Glutamatergic neuron (in vitro differentiated cells): Measurements from ENCODE around the gene AGAP1. TPM values are rescaled to one million over a fixed set of nuclear protein-coding genes. Genes with fewer than 3 reads are reported as not detected.

Experiments
- DNase-seq: peaks from one replicate; pipeline ENCODE4 v3.0.0; 2022
- H3K27ac Mint-ChIP-seq: one replicate; pipeline ENCODE4 v1.8.0; 2020; ENCODE audit warnings: mild to moderate bottlenecking, mixed read lengths, inconsistent platforms; ENCODE audit not compliant: unreplicated experiment
- H3K27me3 Mint-ChIP-seq: one replicate; pipeline ENCODE4 v1.8.0; 2020; ENCODE audit warnings: mild to moderate bottlenecking, moderate library complexity, mixed read lengths, inconsistent platforms; ENCODE audit not compliant: unreplicated experiment
- H3K36me3 Mint-ChIP-seq: one replicate; pipeline ENCODE4 v1.8.0; 2020; ENCODE audit warnings: mild to moderate bottlenecking, mixed read lengths, inconsistent platforms; ENCODE audit not compliant: unreplicated experiment
- H3K4me1 Mint-ChIP-seq: one replicate; pipeline ENCODE4 v1.8.0; 2020; ENCODE audit warnings: mild to moderate bottlenecking, low read depth, mixed read lengths, inconsistent platforms; ENCODE audit not compliant: unreplicated experiment
- H3K4me3 Mint-ChIP-seq: one replicate; pipeline ENCODE4 v1.8.0; 2020; ENCODE audit warnings: mild to moderate bottlenecking, mixed read lengths, inconsistent platforms; ENCODE audit not compliant: unreplicated experiment
- H3K9me3 Mint-ChIP-seq: one replicate; pipeline ENCODE4 v1.8.0; 2020; ENCODE audit warnings: mild to moderate bottlenecking, moderate library complexity, mixed read lengths, inconsistent platforms; ENCODE audit not compliant: unreplicated experiment
- total RNA-seq: library from RNA; stranded (reverse); fragmentation: NEBNext Ultra II Directional; extraction: Animal tissue kit (Norgen Biotek cat#: 25700); gene quantifications from one replicate; pipeline ENCODE4 v1.2.1, GENCODE V29; 2021; ENCODE audit not compliant: unreplicated experiment
- TF ChIP-seq, protein P1 (sequence below): fragments of 200-600 bp; sonication (generic); IDR thresholded peaks from one replicate; pipeline ENCODE4 v1.5.0; 2021; ENCODE audit not compliant: partially characterized antibody, unreplicated experiment

The AGAP1 gene
- total RNA-seq, 1 donor from 2014 or later: 153 TPM

DNA sequence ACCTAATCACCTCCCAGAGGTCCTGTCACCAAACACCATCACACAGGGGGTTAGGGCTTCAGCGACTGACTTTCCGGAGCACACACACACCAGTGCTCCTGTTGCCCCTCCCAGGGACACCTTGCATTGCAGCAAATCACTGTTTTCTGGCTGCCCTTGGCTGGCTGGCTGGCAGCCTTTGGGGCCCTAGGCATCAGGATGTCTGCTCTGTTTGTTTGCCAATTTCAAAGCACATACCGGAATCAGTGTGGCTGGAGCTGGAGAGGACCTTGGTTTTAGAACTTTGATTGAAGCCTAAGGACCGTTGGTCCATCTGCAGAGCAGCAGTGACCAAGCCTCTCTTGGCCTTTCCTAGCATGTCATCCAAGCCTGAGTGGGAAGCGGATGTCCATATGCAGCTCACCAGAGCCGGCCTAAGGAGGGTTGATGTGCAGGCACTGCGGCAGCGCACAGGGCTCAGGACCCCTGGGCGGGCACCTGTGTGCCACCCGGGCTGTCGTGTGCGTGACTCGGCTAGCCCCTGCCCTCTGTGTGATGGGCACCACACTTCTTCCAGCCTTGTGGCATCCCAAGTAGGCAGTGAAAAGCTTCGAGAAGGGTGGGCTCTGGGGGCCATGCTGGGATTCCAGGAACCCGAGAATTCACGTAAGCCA lies 612.2 kb downstream of the AGAP1 start:
- TF ChIP-seq, protein P1, sequence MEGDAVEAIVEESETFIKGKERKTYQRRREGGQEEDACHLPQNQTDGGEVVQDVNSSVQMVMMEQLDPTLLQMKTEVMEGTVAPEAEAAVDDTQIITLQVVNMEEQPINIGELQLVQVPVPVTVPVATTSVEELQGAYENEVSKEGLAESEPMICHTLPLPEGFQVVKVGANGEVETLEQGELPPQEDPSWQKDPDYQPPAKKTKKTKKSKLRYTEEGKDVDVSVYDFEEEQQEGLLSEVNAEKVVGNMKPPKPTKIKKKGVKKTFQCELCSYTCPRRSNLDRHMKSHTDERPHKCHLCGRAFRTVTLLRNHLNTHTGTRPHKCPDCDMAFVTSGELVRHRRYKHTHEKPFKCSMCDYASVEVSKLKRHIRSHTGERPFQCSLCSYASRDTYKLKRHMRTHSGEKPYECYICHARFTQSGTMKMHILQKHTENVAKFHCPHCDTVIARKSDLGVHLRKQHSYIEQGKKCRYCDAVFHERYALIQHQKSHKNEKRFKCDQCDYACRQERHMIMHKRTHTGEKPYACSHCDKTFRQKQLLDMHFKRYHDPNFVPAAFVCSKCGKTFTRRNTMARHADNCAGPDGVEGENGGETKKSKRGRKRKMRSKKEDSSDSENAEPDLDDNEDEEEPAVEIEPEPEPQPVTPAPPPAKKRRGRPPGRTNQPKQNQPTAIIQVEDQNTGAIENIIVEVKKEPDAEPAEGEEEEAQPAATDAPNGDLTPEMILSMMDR: no peak
- Mint-ChIP-seq H3K36me3 (no peaks in the 10 kb centered on the region), H3K27ac (no peak overlapping the region), H3K9me3 (peaks cover 11% of the 10 kb centered on the region), H3K27me3 (peaks cover 15% of the 10 kb centered on the region), H3K4me3 (no peak overlapping the region), H3K4me1 (peaks cover 14% of the 10 kb centered on the region)
- DNase-seq: no peak

DNA sequence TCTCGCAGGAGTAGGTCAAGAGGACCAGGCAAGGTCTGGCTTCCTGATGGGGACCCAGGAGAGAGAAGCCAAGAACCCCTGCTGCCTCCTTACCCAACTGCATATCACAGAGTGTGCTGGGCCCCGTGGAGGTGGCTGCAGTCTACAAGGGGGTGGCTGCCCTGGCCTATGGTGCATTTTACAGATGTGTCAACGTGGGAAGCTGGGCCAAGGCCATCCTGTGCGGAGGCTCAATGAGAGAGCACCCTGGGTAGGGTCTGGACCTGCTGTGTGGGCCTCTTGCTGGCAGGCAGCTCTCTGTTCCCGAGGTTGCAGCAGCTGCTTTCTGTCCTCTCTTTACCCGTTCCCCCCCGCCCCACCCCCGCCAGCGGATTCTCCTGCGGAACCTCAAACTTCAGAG lies 612.9 kb downstream of the AGAP1 start:
- H3K9me3 Mint-ChIP-seq: peaks cover 11% of the 10 kb centered on the region
- TF ChIP-seq, protein P1: no peak
- DNase-seq: no peak
- peaks cover 15% of the 10 kb centered on the region for H3K27me3 Mint-ChIP-seq
- H3K27ac Mint-ChIP-seq: no peak overlapping the region
- H3K36me3 Mint-ChIP-seq: no peaks in the 10 kb centered on the region
- H3K4me3 Mint-ChIP-seq: no peak overlapping the region
- peaks cover 14% of the 10 kb centered on the region for H3K4me1 Mint-ChIP-seq

DNA sequence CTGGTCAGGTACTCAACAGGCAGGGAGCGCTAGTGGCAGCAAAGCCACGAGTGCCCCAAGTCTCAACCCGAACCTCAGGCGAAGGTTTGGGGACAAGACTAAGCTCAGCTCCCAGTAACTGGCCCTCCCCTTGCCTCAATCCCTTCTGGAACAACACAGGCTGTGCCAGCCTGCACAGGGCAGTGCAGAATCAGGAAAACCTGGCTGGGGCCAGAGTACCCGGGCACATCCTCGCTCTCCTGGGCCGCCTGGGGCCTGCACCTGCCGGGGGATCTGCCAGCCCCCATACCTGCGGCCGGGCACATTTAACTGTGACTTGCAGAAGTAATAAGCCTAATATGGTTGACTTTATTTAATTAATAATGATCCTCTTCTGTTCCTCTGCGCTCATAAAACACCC lies 613.7 kb downstream of the AGAP1 start:
- Mint-ChIP-seq H3K27ac (no peak overlapping the region), H3K27me3 (peaks cover 15% of the 10 kb centered on the region), H3K36me3 (no peaks in the 10 kb centered on the region), H3K4me3 (no peak overlapping the region), H3K9me3 (peaks cover 11% of the 10 kb centered on the region), H3K4me1 (peaks cover 14% of the 10 kb centered on the region)
- no peak for DNase-seq
- TF ChIP-seq, protein P1: no peak

DNA sequence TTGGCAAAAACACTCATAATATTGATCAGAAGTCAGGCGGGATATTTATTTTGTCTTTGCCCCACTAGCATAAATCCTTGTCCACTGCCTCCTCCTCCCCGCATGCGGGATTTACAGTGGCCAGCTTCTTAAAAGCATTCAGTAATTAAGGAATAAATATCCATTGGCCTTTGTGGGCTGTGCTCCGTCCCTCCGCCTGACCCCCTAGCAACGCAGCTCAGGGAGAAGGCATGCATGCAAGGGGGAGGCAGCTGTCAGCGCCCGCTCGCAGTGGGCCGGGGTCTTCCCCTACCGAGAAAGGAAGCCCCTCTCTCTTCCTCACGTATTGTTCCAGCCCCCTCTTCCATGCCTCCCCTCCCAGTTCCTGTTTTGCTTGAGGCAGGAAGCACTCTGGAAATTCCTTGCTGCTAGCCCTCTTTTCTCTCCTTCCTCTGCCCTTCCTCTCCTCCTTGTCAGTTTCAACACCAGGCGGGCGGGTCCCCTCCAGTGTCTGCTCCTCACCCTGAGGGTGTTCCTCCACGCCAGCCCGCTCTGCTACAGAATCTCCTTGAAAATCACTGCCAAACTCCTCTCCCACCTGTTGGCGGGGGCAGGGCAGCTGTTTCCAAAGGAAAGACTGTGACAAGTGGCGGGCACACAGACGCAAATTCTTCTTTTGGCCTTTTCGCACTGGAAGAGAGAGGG lies 614.2 kb downstream of the AGAP1 start:
- Mint-ChIP-seq H3K4me1 (peaks cover 14% of the 10 kb centered on the region), H3K36me3 (no peaks in the 10 kb centered on the region)
- TF ChIP-seq, protein P1: no peak

DNA sequence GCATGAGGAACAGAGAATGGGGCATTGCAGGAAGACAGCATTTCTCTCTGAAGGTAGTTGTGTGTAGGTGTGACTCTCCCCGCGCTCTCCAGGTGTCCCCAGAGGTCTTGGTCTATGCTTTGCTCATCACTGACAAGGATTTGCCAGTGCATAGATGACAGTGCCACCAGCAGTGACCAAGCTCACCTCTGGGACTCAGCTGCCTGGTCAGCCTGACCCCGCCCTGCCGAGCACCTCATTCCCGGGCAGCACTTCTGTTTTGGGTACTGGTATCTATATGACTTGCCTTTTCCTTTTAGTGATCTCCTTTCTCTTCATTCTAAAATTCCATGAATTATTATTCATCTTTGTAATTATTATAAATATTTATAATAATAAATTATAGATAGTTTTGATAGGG lies 615.2 kb downstream of the AGAP1 start:
- H3K4me3 Mint-ChIP-seq: no peak overlapping the region
- TF ChIP-seq, protein P1: no peak
- no peak for DNase-seq
- H3K4me1 Mint-ChIP-seq: peaks cover 18% of the 10 kb centered on the region
- H3K9me3 Mint-ChIP-seq: peaks cover 13% of the 10 kb centered on the region
- H3K36me3 Mint-ChIP-seq: no peaks in the 10 kb centered on the region
- H3K27ac Mint-ChIP-seq: no peak overlapping the region
- peaks cover 10% of the 10 kb centered on the region for H3K27me3 Mint-ChIP-seq

More for the DNA sequence above, 614.2 kb downstream of the AGAP1 start:
- no peak for DNase-seq
- Mint-ChIP-seq H3K27ac (no peak overlapping the region), H3K9me3 (peaks cover 13% of the 10 kb centered on the region), H3K4me3 (peak overlapping the region; percentile 18), H3K27me3 (peaks cover 14% of the 10 kb centered on the region)
